Endometrial microvascular endothelial cells (primary cell): ENCODE measurements around the gene C19orf12. TPM values are rescaled to one million over a fixed set of nuclear protein-coding genes. Genes with fewer than 3 reads are reported as not detected.

ENCODE experiments used
- in situ Hi-C: cut with HindIII; loops from 2 replicates; pipeline ENCODE4 v1.10.0; 2017; ENCODE audit warnings: low sequenced_read_pairs, low pct_unique_long_range_greater_than_20kb; ENCODE audit errors: inconsistent ontology term
- total RNA-seq: library from RNA; depleted of rRNA; stranded (reverse); fragments of >200 nt; gene quantifications from one replicate; pipeline ENCODE4 v1.2.3, GENCODE V29; 2015; ENCODE audit errors: inconsistent ontology term

The C19orf12 gene
- total RNA-seq, 1 donor from 2014 or later: 30.4 TPM

- in situ Hi-C loops: no loop called here
Measured at GRCh38 chr19:29668746-29669609, 46.1 kb downstream of the C19orf12 start.

GRCh38 chr19:29667901-29668341 is 47.1 kb downstream of the C19orf12 start:
- in situ Hi-C loops: no loop called here

- in situ Hi-C loops: no loop called here
Measured at GRCh38 chr19:29667387-29667783, 47.7 kb downstream of the C19orf12 start.

- in situ Hi-C loops: no loop called here
Measured at GRCh38 chr19:29666578-29667386, 48.3 kb downstream of the C19orf12 start.

- in situ Hi-C loops: no loop called here
Measured at GRCh38 chr19:29665826-29666577, 49.1 kb downstream of the C19orf12 start.

- in situ Hi-C loops: no loop called here
Measured at GRCh38 chr19:29665215-29665825, 49.7 kb downstream of the C19orf12 start, which contains the start of gene PLEKHF1. Gene PLEKHF1 (plus strand): TSS chr19:29665461. CDS start chr19:29673840, 8,379 bp downstream.

- in situ Hi-C loops: no loop called here
Measured at GRCh38 chr19:29664753-29665214, 50.3 kb downstream of the C19orf12 start.

- in situ Hi-C loops: no loop called here
Measured at GRCh38 chr19:29663861-29664752, 51.0 kb downstream of the C19orf12 start.

GRCh38 chr19:29662604-29663404 is 52.3 kb downstream of the C19orf12 start:
- in situ Hi-C loops: no loop called here

GRCh38 chr19:29662278-29662603 is 52.8 kb downstream of the C19orf12 start:
- in situ Hi-C loops: no loop called here

GRCh38 chr19:29660835-29661234 is 54.2 kb downstream of the C19orf12 start:
- in situ Hi-C loops: no loop called here

- in situ Hi-C loops: no loop called here
Measured at GRCh38 chr19:29658221-29658991, 56.7 kb downstream of the C19orf12 start.

GRCh38 chr19:29655648-29656335 is 59.3 kb downstream of the C19orf12 start:
- in situ Hi-C loops: no loop called here

GRCh38 chr19:29653398-29653797 is 61.7 kb downstream of the C19orf12 start:
- in situ Hi-C loops: no loop called here

GRCh38 chr19:29651622-29652394 is 63.3 kb downstream of the C19orf12 start:
- in situ Hi-C loops: no loop called here
